Erythroblast (primary cell): ENCODE measurements around the gene STARD13.

Source experiments
- DNase-seq, 2 experiments: peaks; one replicate each; lab custom pipeline; 2025; lab: John Stamatoyannopoulos, UW
- GATA1 ChIP-seq: IDR thresholded peaks from 2 replicates; pipeline ENCODE4 v1.6.1; 2011; ENCODE audit warnings: low read depth, mild to moderate bottlenecking, control low read depth, low read length, moderate library complexity
- POLR2A ChIP-seq: IDR thresholded peaks from 2 replicates; pipeline ENCODE4 v1.6.1; 2011; ENCODE audit warnings: mild to moderate bottlenecking, low read length

Gene STARD13

GRCh38 chr13:33204130-33204927 is 81.2 kb downstream of the STARD13 start:
- TF ChIP-seq POLR2A (no peak), GATA1 (no peak)
- no peak for DNase-seq

DNA sequence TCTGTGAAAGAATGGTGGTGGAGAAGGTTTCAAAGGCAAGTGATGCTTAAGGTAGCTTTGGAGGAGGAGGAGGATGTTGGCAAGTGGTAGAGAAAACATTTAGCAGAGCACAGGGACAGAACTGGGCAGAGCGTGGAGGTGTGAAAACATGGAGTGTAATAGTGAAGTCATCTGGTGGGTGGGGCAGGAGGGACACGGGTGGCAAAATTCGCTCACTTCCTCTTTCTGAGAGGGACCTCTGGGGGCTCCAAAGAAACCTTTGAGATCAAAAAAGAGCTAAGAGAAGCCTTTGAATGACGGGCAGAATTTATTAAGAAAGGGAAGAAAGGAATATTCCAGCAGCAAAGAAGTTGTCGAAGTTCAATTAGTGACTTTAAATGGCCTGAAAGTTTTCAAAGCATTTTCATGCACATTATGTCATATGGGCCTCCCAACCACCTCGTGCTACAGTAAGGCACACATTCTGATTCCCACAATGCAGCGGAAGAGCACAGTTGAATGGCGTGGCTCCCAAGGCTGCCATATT is 82.8 kb downstream of the STARD13 start:
- TF ChIP-seq GATA1 (no peak), POLR2A (no peak)
- no peak for DNase-seq

DNA sequence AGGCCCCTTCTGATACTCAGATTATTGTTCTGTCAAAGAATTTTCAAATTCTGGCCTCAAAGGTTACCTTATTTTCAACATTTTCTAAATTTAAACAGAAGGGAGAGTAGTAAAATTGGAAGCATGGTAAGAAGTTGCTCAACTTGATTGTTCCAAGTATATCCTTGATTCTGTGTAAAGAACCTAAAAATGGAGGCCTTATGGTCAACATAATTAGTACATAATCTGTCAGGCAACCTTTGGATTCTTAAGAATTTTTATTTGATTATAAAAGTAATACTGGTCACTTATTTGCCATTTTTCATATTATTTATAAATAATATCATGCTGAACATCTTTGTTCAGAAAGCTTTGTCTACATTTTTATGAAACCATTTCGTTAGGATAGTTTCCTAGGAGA is 83.9 kb downstream of the STARD13 start:
- no peak for TF ChIP-seq POLR2A
- no peak for TF ChIP-seq GATA1
- DNase-seq = no peak

DNA sequence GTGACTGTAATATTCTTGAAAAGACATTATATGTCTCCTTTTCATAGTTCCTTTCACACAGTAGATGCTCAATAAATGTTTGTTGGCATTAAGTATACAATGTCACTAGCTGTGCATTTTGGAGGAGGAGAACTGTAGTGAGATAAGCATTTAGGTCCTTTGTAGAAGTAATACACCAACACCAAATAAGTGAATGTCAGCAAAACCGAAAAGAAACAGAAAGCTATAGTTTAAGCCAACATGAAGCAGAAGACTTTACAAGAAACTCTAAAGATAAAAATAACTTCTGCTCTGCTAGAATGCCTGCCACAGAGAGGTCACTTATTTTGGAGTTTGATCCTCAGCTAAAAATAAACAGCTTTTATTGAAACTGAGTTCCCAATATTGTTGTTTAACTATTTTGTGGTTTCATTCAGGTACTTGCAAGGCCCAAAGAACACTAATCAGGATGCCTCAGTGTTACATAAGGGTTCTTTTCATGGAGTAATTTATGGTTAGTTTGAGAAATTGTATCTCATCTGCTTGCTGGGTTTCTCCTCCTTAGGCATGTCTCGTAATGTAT is 86.2 kb downstream of the STARD13 start:
- TF ChIP-seq GATA1 (no peak), POLR2A (no peak)
- DNase-seq = no peak

DNA sequence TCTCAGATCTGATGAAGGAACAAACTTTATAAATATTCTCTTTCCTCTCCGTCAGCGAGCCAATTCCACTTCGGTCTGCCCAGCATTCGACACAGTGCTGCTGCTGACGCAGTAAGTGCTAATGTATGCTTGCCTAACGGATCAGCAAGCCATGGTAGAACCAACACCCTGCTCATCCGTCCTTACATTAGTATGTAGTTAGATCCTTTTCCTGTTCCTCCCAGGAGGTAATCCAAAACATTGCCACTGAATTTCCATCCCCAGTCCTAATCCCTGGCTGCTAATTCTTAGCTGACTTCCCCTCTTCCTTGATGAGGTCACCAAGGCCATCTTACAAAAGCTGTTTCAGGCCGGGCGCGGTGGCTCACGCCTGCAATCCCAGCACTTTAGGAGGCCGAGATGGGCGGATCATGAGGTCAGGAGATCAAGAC is 88.0 kb downstream of the STARD13 start:
- DNase-seq = no peak
- TF ChIP-seq GATA1 (no peak), POLR2A (no peak)

DNA sequence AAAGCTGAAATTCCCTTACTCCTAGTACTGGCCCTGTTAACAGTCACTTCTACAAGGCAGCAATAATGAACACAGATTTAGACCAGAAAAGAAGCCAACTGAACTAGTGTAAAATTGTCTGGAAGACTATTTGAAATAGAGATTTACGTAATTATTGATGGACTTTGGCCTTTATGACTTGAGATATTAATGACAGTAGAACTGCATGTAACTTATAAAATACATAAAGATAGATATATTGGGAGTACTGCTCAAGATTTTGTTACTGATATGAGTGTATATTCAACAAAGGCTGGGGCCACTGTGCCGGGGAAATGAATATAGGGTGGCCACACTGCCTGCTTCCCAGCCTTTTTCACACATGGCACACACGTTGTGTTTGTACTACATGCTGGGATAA is 88.8 kb downstream of the STARD13 start:
- no peak for DNase-seq

DNA sequence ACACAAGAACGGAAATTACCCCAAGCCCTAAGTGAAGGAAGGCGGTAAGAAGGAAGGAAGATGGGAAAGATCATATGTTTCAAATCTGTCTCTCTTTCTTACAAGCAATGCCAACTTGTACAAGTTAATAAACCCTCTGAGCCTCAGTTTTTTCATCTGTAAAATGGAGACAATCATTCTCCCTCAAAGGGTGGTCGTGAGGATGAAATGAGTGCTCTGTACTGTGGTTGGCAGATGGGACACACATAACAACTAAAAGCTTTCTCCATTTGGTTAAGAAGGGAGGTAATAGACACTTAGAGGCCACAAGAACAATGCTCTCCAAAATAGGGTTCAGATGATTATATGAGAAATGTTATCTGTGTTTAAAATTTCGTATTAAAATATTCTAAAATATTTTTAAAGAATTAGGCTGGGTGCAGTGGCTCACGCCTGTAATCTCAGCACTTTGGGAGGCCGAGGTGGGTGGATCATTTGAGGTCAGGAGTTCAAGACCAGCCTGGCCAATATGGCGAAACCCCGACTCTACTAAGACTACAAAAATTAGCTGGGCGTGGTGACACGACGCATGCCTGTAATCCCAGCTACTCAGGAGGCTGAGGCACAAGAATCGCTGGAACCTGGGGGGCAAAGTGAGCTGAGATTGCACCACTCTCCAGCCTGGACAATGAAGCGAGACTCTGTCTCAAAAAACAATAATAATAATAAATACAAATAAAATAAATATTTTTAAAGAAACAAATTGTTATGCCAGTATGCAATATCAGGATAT is 89.7 kb downstream of the STARD13 start:
- TF ChIP-seq GATA1 (no peak), POLR2A (no peak)
- DNase-seq = no peak

More for the DNA sequence above, 88.8 kb downstream of the STARD13 start:
- TF ChIP-seq POLR2A (no peak), GATA1 (no peak)

- DNase-seq = no peak
- TF ChIP-seq POLR2A (no peak), GATA1 (no peak)
Observed at GRCh38 chr13:33194820-33195692, 90.5 kb downstream of the STARD13 start.

GRCh38 chr13:33193428-33193974 is 92.1 kb downstream of the STARD13 start:
- no peak for TF ChIP-seq POLR2A
- no peak for TF ChIP-seq GATA1
- no peak for DNase-seq

DNA sequence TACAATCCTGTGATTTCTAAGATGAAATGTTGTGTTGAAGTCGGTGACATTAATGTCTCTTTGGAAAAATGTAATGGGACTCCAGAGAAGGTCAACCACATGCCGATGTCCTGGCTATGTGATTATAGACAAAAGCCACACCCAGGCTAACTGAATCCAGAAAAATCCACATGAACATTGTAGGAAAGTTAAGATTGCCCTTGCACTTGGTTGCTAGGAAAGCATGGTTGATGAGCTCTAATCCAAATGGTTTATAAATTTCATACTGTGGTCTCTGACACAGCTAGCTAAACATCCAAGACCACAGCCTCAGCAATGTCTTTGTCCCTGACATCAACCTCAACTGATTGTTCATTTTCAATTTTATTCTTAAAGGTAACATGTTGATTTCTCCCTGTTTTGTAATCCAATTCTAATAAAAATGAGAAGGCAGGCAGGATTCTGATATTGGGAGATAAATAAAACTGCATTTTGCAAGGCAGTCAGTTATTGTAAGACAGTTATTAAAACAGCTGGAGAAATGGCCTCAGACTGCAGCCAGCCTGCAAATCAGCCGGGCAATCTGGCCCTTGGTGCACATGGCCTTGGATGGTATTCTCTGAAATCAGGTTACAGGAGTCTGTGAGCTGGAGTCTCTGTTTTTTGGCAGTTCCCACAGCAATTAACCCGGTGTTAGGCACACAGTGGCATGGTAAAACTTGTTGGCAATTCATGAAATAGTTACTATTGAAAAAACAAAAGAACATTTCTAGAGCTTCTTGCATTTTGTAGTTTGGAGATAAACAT is 93.9 kb downstream of the STARD13 start:
- no peak for TF ChIP-seq GATA1
- no peak for TF ChIP-seq POLR2A
- DNase-seq = no peak

- DNase-seq = no peak
- TF ChIP-seq POLR2A (no peak), GATA1 (no peak)
Observed at GRCh38 chr13:33189470-33189869, 96.1 kb downstream of the STARD13 start.

- DNase-seq = no peak
- TF ChIP-seq GATA1 (no peak), POLR2A (no peak)
Observed at GRCh38 chr13:33188093-33188882, 97.3 kb downstream of the STARD13 start.
